NCI-H524 treated with DMSO at 0.1 percent for 48 hours (cell line): Measurements from ENCODE around the gene COL6A5.
"Not testable (repeated sequence)": the region's sequence is repeated elsewhere in the genome, so short reads cannot be mapped to it uniquely, and the experiment has no call there.

Experiments used
- DNase-seq: peaks from one replicate; lab custom pipeline; 2025; lab: John Stamatoyannopoulos, UW

The COL6A5 gene

GRCh38 chr3:130448155-130448554 lies 102.7 kb downstream of the COL6A5 start:
- DNase-seq = not testable (repeated sequence)

- no peak for DNase-seq
These were observed 111.1 kb downstream of the COL6A5 start for GRCh38 chr3:130456540-130456939.

- DNase-seq = no peak
These were observed 112.2 kb downstream of the COL6A5 start for GRCh38 chr3:130457671-130458070.

GRCh38 chr3:130459944-130460343 lies 114.5 kb downstream of the COL6A5 start:
- DNase-seq = no peak

- no peak for DNase-seq
These were observed 116.6 kb downstream of the COL6A5 start for GRCh38 chr3:130462089-130462488.

- DNase-seq = peak; percentile 42
These were observed 117.7 kb downstream of the COL6A5 start for GRCh38 chr3:130463221-130463620.

GRCh38 chr3:130465521-130465920 lies 120.0 kb downstream of the COL6A5 start:
- no peak for DNase-seq

- DNase-seq = no peak
These were observed 122.8 kb downstream of the COL6A5 start for GRCh38 chr3:130468311-130468710.

- no peak for DNase-seq
These were observed 124.7 kb downstream of the COL6A5 start for GRCh38 chr3:130470126-130470525.

- no peak for DNase-seq
These were observed 127.9 kb downstream of the COL6A5 start for GRCh38 chr3:130473416-130473815.

- DNase-seq = peak; percentile 15
These were observed 135.3 kb downstream of the COL6A5 start for GRCh38 chr3:130480736-130481135.

GRCh38 chr3:130488288-130488687 lies 142.8 kb downstream of the COL6A5 start:
- no peak for DNase-seq

GRCh38 chr3:130488769-130489450 lies 143.4 kb downstream of the COL6A5 start:
- DNase-seq = no peak

- DNase-seq = no peak
These were observed 144.8 kb downstream of the COL6A5 start for GRCh38 chr3:130490241-130490640.

GRCh38 chr3:130491431-130491830 lies 146.0 kb downstream of the COL6A5 start:
- DNase-seq = no peak

- no peak for DNase-seq
These were observed 159.2 kb downstream of the COL6A5 start for GRCh38 chr3:130504701-130505100.

GRCh38 chr3:130506031-130506430 lies 160.6 kb downstream of the COL6A5 start:
- DNase-seq = no peak

- no peak for DNase-seq
These were observed 162.3 kb downstream of the COL6A5 start for GRCh38 chr3:130507746-130508145.

GRCh38 chr3:130509008-130509407 lies 163.5 kb downstream of the COL6A5 start:
- DNase-seq = no peak

- no peak for DNase-seq
These were observed 169.2 kb downstream of the COL6A5 start for GRCh38 chr3:130514681-130515080.

- no peak for DNase-seq
These were observed 170.3 kb downstream of the COL6A5 start for GRCh38 chr3:130515755-130516154.

- no peak for DNase-seq
These were observed 171.4 kb downstream of the COL6A5 start, which contains the start of gene COL6A6 for GRCh38 chr3:130516645-130517512. COL6A6 (plus strand) TSS chr3:130517177; CDS start chr3:130560365, 43,188 bp downstream.

- DNase-seq = no peak
These were observed 172.1 kb downstream of the COL6A5 start for GRCh38 chr3:130517602-130518001.
